C4-2B (cell line): ENCODE results near the gene TPPP2.

ENCODE experiments used
- H3K27ac ChIP-seq: fragments of 450-650 bp; 2 replicates; pipeline ENCODE4 v1.5.1; 2017
- ZFX ChIP-seq: fragments of 450-650 bp; IDR thresholded peaks from 2 replicates; pipeline ENCODE4 v1.6.1; 2017
- TF ChIP-seq, protein P1 (sequence below): fragments of 450-650 bp; conservative IDR thresholded peaks from 2 replicates; pipeline ENCODE4 v1.5.1; 2017; ENCODE audit warnings: mild to moderate bottlenecking

TPPP2 gene

DNA sequence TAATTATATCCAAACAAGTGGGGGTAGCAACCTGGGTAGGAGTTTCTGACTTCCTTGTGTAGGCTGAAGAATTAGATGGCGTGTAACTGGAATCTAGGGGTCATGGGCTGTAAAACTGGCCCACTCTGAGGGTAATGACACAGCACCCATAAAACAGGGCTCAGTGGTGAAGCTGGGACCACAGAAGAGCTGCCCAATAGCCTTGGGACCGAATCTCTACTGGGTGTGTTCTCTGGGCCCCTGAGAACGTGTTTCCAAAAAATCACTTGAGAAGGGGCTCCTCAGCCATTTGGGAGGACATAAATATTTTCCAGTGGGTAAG is 31.3 kb downstream of the TPPP2 start:
- H3K27ac ChIP-seq: no peak overlapping the region
- TF ChIP-seq, protein P1, sequence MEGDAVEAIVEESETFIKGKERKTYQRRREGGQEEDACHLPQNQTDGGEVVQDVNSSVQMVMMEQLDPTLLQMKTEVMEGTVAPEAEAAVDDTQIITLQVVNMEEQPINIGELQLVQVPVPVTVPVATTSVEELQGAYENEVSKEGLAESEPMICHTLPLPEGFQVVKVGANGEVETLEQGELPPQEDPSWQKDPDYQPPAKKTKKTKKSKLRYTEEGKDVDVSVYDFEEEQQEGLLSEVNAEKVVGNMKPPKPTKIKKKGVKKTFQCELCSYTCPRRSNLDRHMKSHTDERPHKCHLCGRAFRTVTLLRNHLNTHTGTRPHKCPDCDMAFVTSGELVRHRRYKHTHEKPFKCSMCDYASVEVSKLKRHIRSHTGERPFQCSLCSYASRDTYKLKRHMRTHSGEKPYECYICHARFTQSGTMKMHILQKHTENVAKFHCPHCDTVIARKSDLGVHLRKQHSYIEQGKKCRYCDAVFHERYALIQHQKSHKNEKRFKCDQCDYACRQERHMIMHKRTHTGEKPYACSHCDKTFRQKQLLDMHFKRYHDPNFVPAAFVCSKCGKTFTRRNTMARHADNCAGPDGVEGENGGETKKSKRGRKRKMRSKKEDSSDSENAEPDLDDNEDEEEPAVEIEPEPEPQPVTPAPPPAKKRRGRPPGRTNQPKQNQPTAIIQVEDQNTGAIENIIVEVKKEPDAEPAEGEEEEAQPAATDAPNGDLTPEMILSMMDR: no peak
- no peak for TF ChIP-seq ZFX

DNA sequence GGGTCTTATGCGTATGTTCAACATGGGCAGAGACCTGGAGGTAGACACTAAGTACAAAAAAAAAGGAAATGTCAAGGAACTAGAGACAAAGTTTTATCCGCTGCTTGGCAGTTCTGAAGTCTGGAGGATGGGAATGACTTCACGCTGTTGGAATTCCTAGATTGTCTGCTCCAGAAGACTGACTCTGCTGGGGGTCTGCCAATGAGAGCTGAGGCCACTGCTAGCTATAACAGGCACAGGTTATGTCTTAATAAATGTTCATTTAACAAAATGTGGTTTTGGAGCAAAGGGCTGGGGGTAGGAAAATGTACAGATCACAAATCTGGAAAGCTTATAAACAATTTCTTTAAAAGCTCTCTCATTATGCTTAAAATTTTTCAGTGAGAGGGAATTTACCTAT is 33.5 kb downstream of the TPPP2 start:
- H3K27ac ChIP-seq: no peak overlapping the region
- TF ChIP-seq, protein P1: no peak
- no peak for TF ChIP-seq ZFX

DNA sequence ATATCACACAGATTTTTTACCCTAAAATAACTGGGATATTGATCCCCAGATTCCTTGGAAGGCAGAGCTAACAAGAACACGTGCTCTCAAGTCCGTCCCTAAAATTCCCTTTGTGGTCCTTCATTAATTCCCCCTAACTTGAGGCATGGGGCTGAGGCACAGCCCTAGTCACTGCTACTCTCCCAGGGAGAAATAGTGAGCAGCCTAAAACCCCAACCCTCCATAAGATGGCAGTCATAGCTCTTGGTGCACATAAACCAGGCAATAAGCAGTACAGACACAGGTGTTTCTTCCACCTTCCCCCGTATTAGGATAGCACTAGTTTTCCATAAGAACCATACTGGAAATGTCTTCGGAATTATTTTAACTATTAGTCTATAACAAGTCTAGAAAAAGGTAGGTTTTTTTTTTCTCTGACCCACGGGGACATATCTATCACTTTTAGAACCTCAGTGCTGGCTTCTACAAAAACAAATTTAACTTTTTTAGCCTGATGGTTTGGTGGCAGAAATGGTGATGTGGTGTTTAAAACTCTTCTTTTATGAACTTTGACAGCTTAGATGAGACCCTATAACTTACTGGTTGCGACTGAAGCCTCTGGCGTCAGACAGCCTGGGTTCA is 37.0 kb downstream of the TPPP2 start:
- no peak overlapping the region for H3K27ac ChIP-seq
- no peak for TF ChIP-seq ZFX
- TF ChIP-seq, protein P1: peak; percentile 26

DNA sequence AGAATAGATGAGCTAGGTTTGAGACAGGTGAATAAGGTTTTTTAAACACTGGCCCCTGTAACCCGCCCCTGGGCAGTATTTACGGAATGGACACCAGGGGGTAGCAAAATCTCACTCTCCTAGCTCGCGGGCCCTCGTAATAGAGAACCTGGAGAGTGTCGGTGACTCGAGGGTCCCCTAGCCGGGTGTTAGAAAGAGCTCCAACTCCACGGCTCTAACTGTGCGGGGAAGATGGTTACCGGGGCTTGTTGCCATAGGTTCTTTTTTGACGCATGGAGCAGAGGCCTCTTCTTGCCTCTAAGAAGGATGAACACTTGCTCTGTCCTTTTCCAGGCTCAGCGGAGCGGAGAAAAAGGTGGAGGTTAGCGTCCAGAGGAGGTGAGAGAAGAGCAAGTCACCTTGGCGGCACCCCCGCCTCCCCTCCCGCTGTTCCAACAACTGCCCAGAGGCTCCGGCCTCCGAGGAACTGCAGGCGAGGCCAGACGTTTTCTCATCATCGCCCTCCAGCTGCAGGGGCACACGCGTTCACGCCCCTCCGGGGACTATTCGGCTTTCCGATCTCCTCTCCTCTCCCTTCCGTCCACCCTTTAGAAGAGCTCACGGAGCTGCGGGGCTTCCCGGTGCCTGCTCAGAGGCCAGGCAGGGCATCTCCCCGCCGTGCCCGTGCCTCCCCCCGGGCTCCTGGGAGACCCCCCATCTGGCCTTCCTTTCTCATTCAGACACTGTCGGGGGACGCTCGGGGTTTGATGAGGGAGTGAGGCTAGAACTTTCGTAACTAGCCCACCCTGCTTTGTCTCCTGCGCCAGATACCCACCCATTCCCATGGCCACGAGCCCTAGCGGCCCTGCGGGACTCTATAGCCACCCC is 38.7 kb downstream of the TPPP2 start:
- TF ChIP-seq, protein P1: peak; percentile 59
- no peak for TF ChIP-seq ZFX
- H3K27ac ChIP-seq: no peak overlapping the region

DNA sequence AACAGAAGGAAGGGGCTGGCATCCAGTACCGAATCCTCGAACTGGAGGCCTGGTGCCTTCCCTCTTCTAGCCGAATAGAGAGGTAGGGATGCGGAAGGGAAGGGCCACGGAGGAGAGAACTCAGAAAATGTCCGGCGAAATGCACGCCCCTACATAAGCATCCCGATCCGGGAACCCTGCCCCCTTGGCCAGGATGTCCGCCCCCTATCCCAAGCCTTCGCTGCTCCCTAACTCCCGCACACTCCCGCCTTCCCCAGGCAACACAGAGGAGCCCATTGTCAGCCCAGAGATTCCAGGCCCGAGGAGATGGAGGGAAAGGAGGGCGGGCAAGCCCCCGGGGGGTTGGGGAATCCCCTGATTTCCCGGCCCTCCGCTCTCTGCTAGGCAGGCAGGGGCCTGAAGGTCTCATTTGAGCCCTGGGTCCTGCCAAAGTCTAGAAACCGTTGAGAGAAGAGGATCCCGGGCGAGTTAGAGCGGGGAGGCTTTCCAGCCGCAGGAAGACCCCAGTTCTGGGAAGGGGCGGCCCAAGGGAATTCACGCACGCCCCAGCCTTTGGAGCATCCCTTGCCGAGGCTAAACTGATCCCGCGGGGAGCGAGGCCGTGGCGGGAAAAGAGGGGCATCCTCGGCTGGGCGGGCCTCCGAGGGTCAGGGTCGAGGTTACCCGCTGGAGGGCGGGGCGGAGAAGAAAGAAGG is 39.5 kb downstream of the TPPP2 start:
- peak overlapping the region; percentile 67 for H3K27ac ChIP-seq
- TF ChIP-seq, protein P1: no peak
- no peak for TF ChIP-seq ZFX

DNA sequence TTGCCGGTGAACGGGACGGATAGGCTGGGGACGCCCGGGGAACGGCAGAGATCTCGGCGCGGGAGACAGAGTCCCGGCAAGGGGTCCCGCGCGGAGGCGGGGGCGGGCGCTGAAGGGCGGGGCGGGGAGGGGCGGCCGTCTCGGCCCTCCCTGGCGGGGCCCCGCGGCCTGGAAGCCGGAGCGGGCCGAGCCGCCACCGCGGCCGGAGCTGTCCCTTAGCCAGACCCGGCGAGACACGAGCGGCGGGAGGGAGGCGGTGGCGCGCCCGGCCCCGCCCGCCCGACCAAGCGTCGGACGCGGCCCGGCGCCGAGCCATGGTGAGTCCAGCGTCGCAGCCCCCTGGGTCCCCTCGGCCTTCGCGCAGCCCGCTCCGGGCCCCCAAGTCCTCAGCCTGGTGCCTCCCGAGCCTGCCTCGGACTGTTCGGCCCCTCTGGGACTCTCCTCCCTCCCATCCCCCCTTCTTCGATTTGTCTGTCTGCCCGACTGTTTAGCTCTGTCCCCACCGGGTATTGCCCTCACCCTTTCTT is 40.1 kb downstream of the TPPP2 start, which contains the start of gene ARHGEF40:
TSS of gene ARHGEF40 (plus strand) at position 222 of the 527 bp plus-strand sequence. CDS start at position 315, 93 bp downstream.
- H3K27ac ChIP-seq: peak within 1 kb of the TSS; percentile 67
- TF ChIP-seq ZFX: peak; percentile 48; the same call in 1 of the 2 replicates
- TF ChIP-seq, protein P1: no peak
